K562 (cell line): ENCODE measurements around the gene DAGLB. TPM values are rescaled to one million over a fixed set of nuclear protein-coding genes. Genes with fewer than 3 reads are reported as not detected.

ENCODE experiments used
- ADNP ChIP-seq: fragments of 200-800 bp; sonication (Bioruptor generic); IDR thresholded peaks from 2 replicates; pipeline ENCODE4 v1.6.1; 2016; ENCODE audit warnings: missing genetic modification characterization, missing compliant biosample characterization
- ASH1L ChIP-seq: fragments of 450-650 bp; IDR thresholded peaks from 2 replicates; pipeline ENCODE4 v1.6.1; 2018; ENCODE audit warnings: borderline replicate concordance, mild to moderate bottlenecking, low read depth; ENCODE audit not compliant: partially characterized antibody
- BCOR ChIP-seq: fragments of 450-650 bp; IDR thresholded peaks from 2 replicates; pipeline ENCODE4 v1.6.1; 2016
- KAT8 ChIP-seq: fragments of 450-650 bp; IDR thresholded peaks from 2 replicates; pipeline ENCODE4 v1.6.1; 2016; ENCODE audit warnings: low read depth, mild to moderate bottlenecking
- KDM1A ChIP-seq, 2 experiments: fragments of 450-650 bp; IDR thresholded peaks; 2 replicates each; pipeline ENCODE4 v1.6.1; 2016; ENCODE audit warnings: mild to moderate bottlenecking in 2 of 2
- NCOA6 ChIP-seq: fragments of 450-650 bp; IDR thresholded peaks from 2 replicates; pipeline ENCODE4 v1.6.1; 2017; ENCODE audit warnings: mild to moderate bottlenecking
- PHF21A ChIP-seq: fragments of 450-650 bp; IDR thresholded peaks from 2 replicates; pipeline ENCODE4 v1.6.1; 2017; ENCODE audit warnings: low read depth, borderline replicate concordance
- PTBP1 ChIP-seq: fragments of 200-400 bp; formaldehyde crosslinking; IDR thresholded peaks from 2 replicates; pipeline ENCODE4 v1.6.1; 2017; ENCODE audit warnings: low read depth, low read length
- RCOR1 ChIP-seq, 2 experiments: IDR thresholded peaks; 2 replicates each; pipeline ENCODE4 v1.6.1; 2012; ENCODE audit warnings: low read depth in 2 of 2, low read length in 2 of 2, borderline replicate concordance in 1 of 2, improper control_type of control experiment in 1 of 2
- SRSF7 ChIP-seq: fragments of 200-400 bp; formaldehyde crosslinking; optimal IDR thresholded peaks from 2 replicates; pipeline ENCODE3; 2017; ENCODE audit warnings: mild to moderate bottlenecking, low read depth, low read length
- SRSF9 ChIP-seq: fragments of 200-400 bp; formaldehyde crosslinking; IDR thresholded peaks from 2 replicates; pipeline ENCODE4 v1.6.1; 2017; ENCODE audit warnings: low read depth, low read length, borderline replicate concordance
- YY1 ChIP-seq, 3 experiments: IDR thresholded peaks; 2 replicates each; pipeline ENCODE4 v1.6.1; 2011; ENCODE audit warnings: low read length in 2 of 3, mild to moderate bottlenecking in 2 of 3, moderate library complexity in 2 of 3, borderline replicate concordance in 1 of 3, control low read depth in 1 of 3, low read depth in 1 of 3; ENCODE audit not compliant: insufficient read depth in 3 of 3, insufficient replicate concordance in 2 of 3, control insufficient read depth in 1 of 3, insufficient read length in 1 of 3; ENCODE audit errors: extremely low read depth in 1 of 3
- ZNF263 ChIP-seq: sonication (generic); formaldehyde crosslinking; IDR thresholded peaks from 2 replicates; pipeline ENCODE4 v1.8.0; 2022; ENCODE audit warnings: mild to moderate bottlenecking, missing genetic modification reagents, borderline replicate concordance
- ZNF316 ChIP-seq: fragments of 450-650 bp; IDR thresholded peaks from 2 replicates; pipeline ENCODE4 v1.6.1; 2016
- ZNF324 ChIP-seq: fragments of 250-450 bp; sonication (Bioruptor Pico); IDR thresholded peaks from 2 replicates; pipeline ENCODE4 v1.4.0; 2020; ENCODE audit warnings: mild to moderate bottlenecking
- polyA plus RNA-seq, 8 experiments: library from polyadenylated mRNA; depleted of rRNA in 4 of 8; stranded (reverse) in 5 of 8; unstranded in 3 of 8; fragments of >200 nt; fragmentation: Nextera tagmentation in 2 of 8; fragmentation: Illumina TruSeq in 1 of 8; extraction: Ambion mirVana in 2 of 8; extraction: Trizol in 1 of 8; gene quantifications; 2 replicates each; pipeline versions ENCODE4 v1.2.1 to v1.2.3, GENCODE V29; 2011 to 2014; ENCODE audit warnings: inconsistent platforms in 1 of 8, missing spikeins in 1 of 8
- total RNA-seq, 7 experiments: library from RNA; depleted of rRNA in 6 of 7; stranded (reverse); fragments of >200 nt in 6 of 7; fragmentation: Illumina TruSeq in 2 of 7; extraction: Trizol in 2 of 7; gene quantifications; 2 replicates each; pipeline versions ENCODE4 v1.2.1 to v1.2.3, GENCODE V29; 2011 to 2021; ENCODE audit warnings: low replicate concordance in 1 of 7
- TF ChIP-seq, protein P1 (sequence below): fragments of 450-650 bp; IDR thresholded peaks from 2 replicates; pipeline ENCODE4 v1.6.1; 2016; ENCODE audit warnings: borderline replicate concordance
- TF ChIP-seq, protein P2 (sequence below): sonication (generic); formaldehyde crosslinking; IDR thresholded peaks from 2 replicates; pipeline ENCODE4 v1.8.1; 2023; ENCODE audit warnings: mild to moderate bottlenecking, missing genetic modification reagents
- TF ChIP-seq, protein P3 (sequence below): fragments of 250-450 bp; sonication (Bioruptor Pico); IDR thresholded peaks from 2 replicates; pipeline ENCODE4 v1.4.0; 2020; ENCODE audit warnings: mild to moderate bottlenecking, moderate library complexity, borderline replicate concordance
- TF ChIP-seq, protein P4 (sequence below), 2 experiments: fragments of 450-650 bp; IDR thresholded peaks; 2 replicates each; pipeline ENCODE4 v1.6.1; 2016

Gene DAGLB
- total and polyA plus RNA-seq, 9 of the 15 experiments (the other 6 are each of a cell fraction or from before 2014, with no cell fraction given) = 0.92 to 16.4 (median 9.3) TPM

DNA sequence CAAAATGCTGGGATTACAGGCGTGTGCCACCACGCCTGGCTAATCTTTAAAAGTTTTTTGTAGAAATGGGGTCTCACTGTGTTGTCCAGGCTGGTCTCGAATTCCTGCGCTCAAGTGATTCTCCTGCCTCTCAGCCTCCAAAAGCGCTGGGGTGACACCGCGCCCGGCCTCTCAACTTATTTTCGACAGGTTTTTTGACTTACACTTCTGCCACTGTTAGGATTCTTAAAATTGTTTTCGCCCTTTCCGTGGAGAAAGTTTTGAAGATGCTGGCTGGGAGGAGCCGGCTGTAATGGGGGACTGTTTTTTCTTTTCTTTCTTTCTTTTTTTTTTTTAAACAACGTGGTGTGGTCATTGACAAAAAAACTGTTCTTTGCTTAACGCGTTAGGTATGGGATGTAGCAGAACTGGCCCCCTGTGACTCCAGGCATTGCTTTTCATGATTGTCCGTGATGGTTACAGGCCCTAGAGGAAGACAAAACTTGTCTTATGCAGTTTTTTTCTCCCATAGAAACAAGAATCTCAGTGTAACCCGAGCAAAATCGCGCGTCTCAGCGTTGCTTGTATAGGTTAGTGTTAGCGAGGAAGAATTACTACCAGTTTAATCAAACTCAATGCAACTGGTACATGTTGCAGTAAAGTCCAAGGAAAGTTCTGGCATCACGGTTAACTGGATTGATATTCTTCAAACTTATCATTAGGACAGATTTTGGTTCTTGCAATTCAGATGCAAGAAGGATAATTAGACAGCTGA, 72.2 kb downstream of the DAGLB start (continued):
- TF ChIP-seq NCOA6 (no peak), BCOR (peak; percentile 84), SRSF7 (no peak), YY1 (IDR thresholded peaks at IDR 0.05; ENCODE audit: borderline replicate concordance in 1 of 3, control insufficient read depth in 1 of 3, extremely low read depth in 1 of 3, insufficient read depth in 3 of 3, insufficient read length in 1 of 3, insufficient replicate concordance in 2 of 3, low read depth in 1 of 3, low read length in 2 of 3) (no peak), RCOR1 (IDR thresholded peaks at IDR 0.05; ENCODE audit: borderline replicate concordance in 1 of 2, low read depth in 2 of 2, low read length in 2 of 2) (no peak), ZNF324 (CRISPR knock-in tag) (no peak), SRSF9 (no peak), ZNF316 (no peak), ADNP (tag) (no peak), KAT8 (no peak), KDM1A (IDR thresholded peaks at IDR 0.05) (peak in 1 of 2 experiments; percentile 48; a peak in 2 of 4 replicates), PHF21A (no peak), ASH1L (peak; percentile 16), ZNF263 (CRISPR knock-in tag) (no peak), PTBP1 (0 out of 2 replicates have a peak, but pooled peaks have one; percentile 68)
- TF ChIP-seq, protein P1, sequence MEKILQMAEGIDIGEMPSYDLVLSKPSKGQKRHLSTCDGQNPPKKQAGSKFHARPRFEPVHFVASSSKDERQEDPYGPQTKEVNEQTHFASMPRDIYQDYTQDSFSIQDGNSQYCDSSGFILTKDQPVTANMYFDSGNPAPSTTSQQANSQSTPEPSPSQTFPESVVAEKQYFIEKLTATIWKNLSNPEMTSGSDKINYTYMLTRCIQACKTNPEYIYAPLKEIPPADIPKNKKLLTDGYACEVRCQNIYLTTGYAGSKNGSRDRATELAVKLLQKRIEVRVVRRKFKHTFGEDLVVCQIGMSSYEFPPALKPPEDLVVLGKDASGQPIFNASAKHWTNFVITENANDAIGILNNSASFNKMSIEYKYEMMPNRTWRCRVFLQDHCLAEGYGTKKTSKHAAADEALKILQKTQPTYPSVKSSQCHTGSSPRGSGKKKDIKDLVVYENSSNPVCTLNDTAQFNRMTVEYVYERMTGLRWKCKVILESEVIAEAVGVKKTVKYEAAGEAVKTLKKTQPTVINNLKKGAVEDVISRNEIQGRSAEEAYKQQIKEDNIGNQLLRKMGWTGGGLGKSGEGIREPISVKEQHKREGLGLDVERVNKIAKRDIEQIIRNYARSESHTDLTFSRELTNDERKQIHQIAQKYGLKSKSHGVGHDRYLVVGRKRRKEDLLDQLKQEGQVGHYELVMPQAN = 0 out of 2 replicates have a peak, but pooled peaks have one; percentile 10
- TF ChIP-seq, protein P2, sequence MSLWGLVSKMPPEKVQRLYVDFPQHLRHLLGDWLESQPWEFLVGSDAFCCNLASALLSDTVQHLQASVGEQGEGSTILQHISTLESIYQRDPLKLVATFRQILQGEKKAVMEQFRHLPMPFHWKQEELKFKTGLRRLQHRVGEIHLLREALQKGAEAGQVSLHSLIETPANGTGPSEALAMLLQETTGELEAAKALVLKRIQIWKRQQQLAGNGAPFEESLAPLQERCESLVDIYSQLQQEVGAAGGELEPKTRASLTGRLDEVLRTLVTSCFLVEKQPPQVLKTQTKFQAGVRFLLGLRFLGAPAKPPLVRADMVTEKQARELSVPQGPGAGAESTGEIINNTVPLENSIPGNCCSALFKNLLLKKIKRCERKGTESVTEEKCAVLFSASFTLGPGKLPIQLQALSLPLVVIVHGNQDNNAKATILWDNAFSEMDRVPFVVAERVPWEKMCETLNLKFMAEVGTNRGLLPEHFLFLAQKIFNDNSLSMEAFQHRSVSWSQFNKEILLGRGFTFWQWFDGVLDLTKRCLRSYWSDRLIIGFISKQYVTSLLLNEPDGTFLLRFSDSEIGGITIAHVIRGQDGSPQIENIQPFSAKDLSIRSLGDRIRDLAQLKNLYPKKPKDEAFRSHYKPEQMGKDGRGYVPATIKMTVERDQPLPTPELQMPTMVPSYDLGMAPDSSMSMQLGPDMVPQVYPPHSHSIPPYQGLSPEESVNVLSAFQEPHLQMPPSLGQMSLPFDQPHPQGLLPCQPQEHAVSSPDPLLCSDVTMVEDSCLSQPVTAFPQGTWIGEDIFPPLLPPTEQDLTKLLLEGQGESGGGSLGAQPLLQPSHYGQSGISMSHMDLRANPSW = no peak
- TF ChIP-seq, protein P3, sequence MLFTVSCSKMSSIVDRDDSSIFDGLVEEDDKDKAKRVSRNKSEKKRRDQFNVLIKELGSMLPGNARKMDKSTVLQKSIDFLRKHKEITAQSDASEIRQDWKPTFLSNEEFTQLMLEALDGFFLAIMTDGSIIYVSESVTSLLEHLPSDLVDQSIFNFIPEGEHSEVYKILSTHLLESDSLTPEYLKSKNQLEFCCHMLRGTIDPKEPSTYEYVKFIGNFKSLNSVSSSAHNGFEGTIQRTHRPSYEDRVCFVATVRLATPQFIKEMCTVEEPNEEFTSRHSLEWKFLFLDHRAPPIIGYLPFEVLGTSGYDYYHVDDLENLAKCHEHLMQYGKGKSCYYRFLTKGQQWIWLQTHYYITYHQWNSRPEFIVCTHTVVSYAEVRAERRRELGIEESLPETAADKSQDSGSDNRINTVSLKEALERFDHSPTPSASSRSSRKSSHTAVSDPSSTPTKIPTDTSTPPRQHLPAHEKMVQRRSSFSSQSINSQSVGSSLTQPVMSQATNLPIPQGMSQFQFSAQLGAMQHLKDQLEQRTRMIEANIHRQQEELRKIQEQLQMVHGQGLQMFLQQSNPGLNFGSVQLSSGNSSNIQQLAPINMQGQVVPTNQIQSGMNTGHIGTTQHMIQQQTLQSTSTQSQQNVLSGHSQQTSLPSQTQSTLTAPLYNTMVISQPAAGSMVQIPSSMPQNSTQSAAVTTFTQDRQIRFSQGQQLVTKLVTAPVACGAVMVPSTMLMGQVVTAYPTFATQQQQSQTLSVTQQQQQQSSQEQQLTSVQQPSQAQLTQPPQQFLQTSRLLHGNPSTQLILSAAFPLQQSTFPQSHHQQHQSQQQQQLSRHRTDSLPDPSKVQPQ (CRISPR knock-in tag) = no peak
- TF ChIP-seq, protein P4, sequence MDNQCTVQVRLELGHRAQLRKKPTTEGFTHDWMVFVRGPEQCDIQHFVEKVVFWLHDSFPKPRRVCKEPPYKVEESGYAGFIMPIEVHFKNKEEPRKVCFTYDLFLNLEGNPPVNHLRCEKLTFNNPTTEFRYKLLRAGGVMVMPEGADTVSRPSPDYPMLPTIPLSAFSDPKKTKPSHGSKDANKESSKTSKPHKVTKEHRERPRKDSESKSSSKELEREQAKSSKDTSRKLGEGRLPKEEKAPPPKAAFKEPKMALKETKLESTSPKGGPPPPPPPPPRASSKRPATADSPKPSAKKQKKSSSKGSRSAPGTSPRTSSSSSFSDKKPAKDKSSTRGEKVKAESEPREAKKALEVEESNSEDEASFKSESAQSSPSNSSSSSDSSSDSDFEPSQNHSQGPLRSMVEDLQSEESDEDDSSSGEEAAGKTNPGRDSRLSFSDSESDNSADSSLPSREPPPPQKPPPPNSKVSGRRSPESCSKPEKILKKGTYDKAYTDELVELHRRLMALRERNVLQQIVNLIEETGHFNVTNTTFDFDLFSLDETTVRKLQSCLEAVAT (IDR thresholded peaks at IDR 0.05) = 0 out of 4 replicates have a peak, but pooled peaks of 1 of the 2 experiments have one; percentile 24
